NCI-H82 treated with DMSO at 0.1 percent for 48 hours (cell line): Measurements from ENCODE around the gene AMOTL1.

ENCODE experiments used
- DNase-seq: peaks from one replicate; lab custom pipeline; 2025; ENCODE audit not compliant: unreplicated experiment; lab: John Stamatoyannopoulos, UW

Gene AMOTL1

DNA sequence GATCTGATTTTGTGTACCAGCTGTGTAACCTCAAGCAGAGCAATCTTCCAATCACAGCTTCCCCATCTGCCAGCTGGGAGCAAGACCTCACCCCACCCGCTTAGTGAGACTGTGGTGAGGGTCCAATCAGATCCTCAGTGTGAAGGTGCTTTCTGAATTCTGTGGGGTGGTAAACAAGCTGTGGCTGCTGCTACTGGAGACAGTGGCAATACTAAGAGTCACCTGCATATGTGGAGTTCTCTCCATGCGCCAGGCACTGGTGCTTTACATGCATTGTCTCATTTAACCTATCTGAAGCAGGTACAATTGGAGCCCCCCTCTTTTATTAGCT, 154.8 kb downstream of the AMOTL1 start:
- no peak for DNase-seq

DNA sequence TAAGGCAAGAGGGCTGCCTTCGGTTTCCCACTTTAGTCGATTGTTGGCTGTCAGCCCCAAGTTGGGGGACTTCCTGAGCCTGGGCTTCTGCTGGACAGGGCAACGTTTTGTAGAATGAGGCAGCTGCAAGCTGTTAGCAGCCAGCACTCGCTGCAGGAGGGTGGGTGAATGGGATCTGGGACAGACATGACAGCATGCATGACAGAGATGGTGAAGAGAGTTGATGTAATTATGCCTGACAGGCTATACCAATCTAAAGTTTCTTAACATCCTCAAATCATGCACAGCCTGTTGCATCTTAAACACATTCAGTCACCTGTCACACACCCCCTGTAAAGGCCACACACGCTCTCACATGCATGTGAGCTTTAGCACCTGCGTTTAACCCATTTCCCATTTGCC, 156.0 kb downstream of the AMOTL1 start:
- no peak for DNase-seq

DNA sequence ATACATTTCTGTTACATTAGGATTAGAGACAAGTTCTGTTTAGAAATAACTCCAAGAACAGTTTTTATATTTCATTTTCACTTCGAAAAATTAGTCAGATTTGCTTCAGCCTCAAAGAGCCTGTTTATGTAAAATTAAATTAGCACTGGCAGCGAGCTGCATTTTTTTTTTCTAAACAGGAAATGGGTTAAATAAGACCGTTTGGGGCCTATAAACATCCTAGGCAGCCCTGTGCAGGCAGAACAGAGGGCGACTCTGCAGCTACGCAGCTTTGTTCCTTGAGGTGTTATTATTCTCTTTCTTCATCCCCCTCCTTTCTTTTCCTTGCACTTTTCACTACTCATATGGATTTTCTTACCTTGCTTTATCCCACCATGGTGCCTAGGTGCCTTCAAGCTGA, 156.5 kb downstream of the AMOTL1 start:
- DNase-seq, result no peak

DNA sequence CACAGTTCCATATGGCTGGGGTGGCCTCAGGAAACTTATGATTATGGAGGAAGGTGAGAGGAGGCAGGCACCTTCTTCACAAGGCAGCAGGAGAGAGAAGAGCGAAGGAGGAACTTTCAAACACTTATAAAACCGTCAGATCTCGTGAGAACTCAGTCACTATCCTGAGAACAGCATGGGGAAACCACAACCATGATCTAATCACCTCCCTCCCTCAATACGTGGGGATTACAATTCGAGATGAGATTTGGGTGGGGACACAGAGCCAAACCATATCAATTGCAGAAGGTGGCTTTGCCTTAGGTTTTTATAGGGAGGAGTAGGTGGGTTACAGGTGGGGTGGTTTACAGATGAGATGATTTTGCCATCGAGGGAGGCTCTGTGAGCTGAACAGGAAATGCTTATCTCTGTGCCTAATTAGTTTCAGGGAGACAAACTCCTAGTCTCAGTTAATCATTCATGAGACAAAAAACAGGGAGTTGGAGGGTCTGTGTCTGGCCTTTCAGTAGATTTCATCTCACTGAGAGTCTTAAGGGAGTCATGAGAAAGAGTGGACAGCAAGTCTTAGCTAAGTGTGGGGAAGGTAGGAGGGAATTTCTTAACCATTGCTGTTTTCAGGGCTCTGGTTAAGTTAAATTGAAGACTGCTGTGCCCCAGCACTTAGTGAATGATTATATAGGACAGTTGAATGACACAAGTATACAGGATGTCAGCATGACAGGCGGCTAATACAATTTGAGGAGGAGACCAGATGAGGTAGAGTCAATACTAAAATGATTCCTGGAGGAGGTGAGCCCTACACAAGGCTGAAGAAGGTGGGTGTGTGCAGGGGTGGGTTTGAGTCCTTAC, 157.5 kb downstream of the AMOTL1 start:
- DNase-seq, result no peak

DNA sequence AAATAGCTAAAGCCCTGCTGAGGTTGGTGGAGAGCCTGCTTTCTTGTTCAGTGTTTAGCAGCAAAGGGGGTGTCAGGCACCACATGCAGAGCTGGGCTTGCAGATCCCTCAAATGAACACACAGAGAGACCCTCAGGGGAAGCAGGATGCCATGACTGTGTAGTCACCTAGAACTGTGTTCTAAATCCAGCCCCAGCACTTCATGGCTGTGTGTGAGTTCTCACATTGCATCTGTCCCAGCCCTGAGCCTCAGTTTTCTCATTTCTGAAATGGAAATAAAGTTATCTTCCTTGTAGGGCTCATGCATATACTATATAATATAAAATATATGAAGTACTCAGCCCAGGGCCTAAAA, 158.1 kb downstream of the AMOTL1 start:
- DNase-seq, result no peak
